Measurements from ENCODE around the gene SPATA17. TPM values are rescaled to one million over a fixed set of nuclear protein-coding genes. Genes with fewer than 3 reads are reported as not detected.

The SPATA17 gene
- total RNA-seq, 8 experiments from 2014 or later: 1.1 to 26.1 (median 6.4) TPM

- WGBS, 10 experiments: 14 to 100% (median 89%) methylated on average over 1 of the region's 1 CpG; no CpG with 5 or more reads in 2 of the 10 experiments
- no peak for ATAC-seq (replicated peaks in 6 of 8)
- in situ Hi-C loops (cut with MboI; ENCODE audit: low pct_unique_long_range_greater_than_20kb in 2 of 9, low sequenced_read_pairs in 9 of 9, unreplicated experiment in 9 of 9): no loop called here
Measured at GRCh38 chr1:217876401-217876800, 245.3 kb downstream of the SPATA17 start.

GRCh38 chr1:217876896-217877295 is 245.8 kb downstream of the SPATA17 start:
- Histone ChIP-seq H3K27ac (no peak overlapping the region), H3K4me1 (replicated peaks in 1 of 2) (peaks cover 0 to 27% of the 10 kb centered on the region in 2 donors), H3K4me3 (no peak overlapping the region)
- ATAC-seq (replicated peaks in 6 of 8): no peak
- in situ Hi-C loops (cut with MboI; ENCODE audit: low pct_unique_long_range_greater_than_20kb in 2 of 9, low sequenced_read_pairs in 9 of 9, unreplicated experiment in 9 of 9): no loop called here
- 0 to 100% (median 74%) methylated on average over 1 to 5 of the region's 5 CpGs for WGBS, 10 experiments

More at GRCh38 chr1:217876401-217876800, 245.3 kb downstream of the SPATA17 start:
- Histone ChIP-seq H3K4me3 (no peak overlapping the region), H3K4me1 (replicated peaks in 1 of 2) (peaks cover 0 to 26% of the 10 kb centered on the region in 2 donors), H3K27ac (no peak overlapping the region)

GRCh38 chr1:217881131-217881543 is 250.0 kb downstream of the SPATA17 start:
- Histone ChIP-seq H3K27ac (no peak overlapping the region), H3K4me3 (no peak overlapping the region), H3K4me1 (replicated peaks in 1 of 2) (peaks cover 0 to 19% of the 10 kb centered on the region in 2 donors)
- in situ Hi-C loops (cut with MboI; ENCODE audit: low pct_unique_long_range_greater_than_20kb in 2 of 9, low sequenced_read_pairs in 9 of 9, unreplicated experiment in 9 of 9): no loop called here
- ATAC-seq (replicated peaks in 6 of 8): peak in 2 of 8 experiments; percentile 33 to 38

- Histone ChIP-seq H3K27ac (no peak overlapping the region), H3K4me1 (replicated peaks in 1 of 2) (peaks cover 0 to 19% of the 10 kb centered on the region in 2 donors), H3K4me3 (no peak overlapping the region)
- peak in 5 of 8 experiments; percentile 22 to 48 (median 38) for ATAC-seq (replicated peaks in 6 of 8)
- in situ Hi-C loops (cut with MboI; ENCODE audit: low pct_unique_long_range_greater_than_20kb in 2 of 9, low sequenced_read_pairs in 9 of 9, unreplicated experiment in 9 of 9): no loop called here
- 0 to 94% (median 78%) methylated on average over 1 to 5 of the region's 5 CpGs; no CpG with 5 or more reads in 2 of the 10 experiments for WGBS, 10 experiments
Measured at GRCh38 chr1:217881607-217882332, 250.6 kb downstream of the SPATA17 start.

GRCh38 chr1:217885181-217885580 is 254.0 kb downstream of the SPATA17 start:
- H3K27ac ChIP-seq: no peak overlapping the region
- ATAC-seq (replicated peaks in 6 of 8): peak in 4 of 8 experiments; percentile 20 to 69 (median 50)
- peaks cover 2 to 32% of the 10 kb centered on the region in 2 donors for H3K4me1 ChIP-seq (replicated peaks in 1 of 2)
- in situ Hi-C loops (cut with MboI; ENCODE audit: low pct_unique_long_range_greater_than_20kb in 2 of 9, low sequenced_read_pairs in 9 of 9, unreplicated experiment in 9 of 9): no loop called here
- WGBS, 10 experiments: 17 to 100% (median 57%) methylated on average over 1 to 3 of the region's 3 CpGs
- no peak overlapping the region for H3K4me3 ChIP-seq

- peaks cover 2 to 22% of the 10 kb centered on the region in 2 donors for H3K4me1 ChIP-seq (replicated peaks in 1 of 2)
- H3K4me3 ChIP-seq: no peak overlapping the region
- no peak overlapping the region for H3K27ac ChIP-seq
- in situ Hi-C loops (cut with MboI; ENCODE audit: low pct_unique_long_range_greater_than_20kb in 2 of 9, low sequenced_read_pairs in 9 of 9, unreplicated experiment in 9 of 9): no loop called here
- WGBS, 10 experiments: 0 to 83% (median 60%) methylated on average over 1 to 2 of the region's 2 CpGs; no CpG with 5 or more reads in 3 of the 10 experiments
- ATAC-seq (replicated peaks in 6 of 8): peak in 5 of 8 experiments; percentile 66 to 95 (median 86)
Measured at GRCh38 chr1:217888328-217888727, 257.2 kb downstream of the SPATA17 start.

GRCh38 chr1:217889401-217889800 is 258.3 kb downstream of the SPATA17 start:
- Histone ChIP-seq H3K4me3 (no peak overlapping the region), H3K27ac (no peak overlapping the region), H3K4me1 (replicated peaks in 1 of 2) (peaks cover 2 to 22% of the 10 kb centered on the region in 2 donors)
- WGBS, 10 experiments: 67 to 100% (median 78%) methylated on average over 2 to 10 of the region's 10 CpGs; no CpG with 5 or more reads in 4 of the 10 experiments
- no peak for ATAC-seq (replicated peaks in 6 of 8)
- in situ Hi-C loops (cut with MboI; ENCODE audit: low pct_unique_long_range_greater_than_20kb in 2 of 9, low sequenced_read_pairs in 9 of 9, unreplicated experiment in 9 of 9): no loop called here

GRCh38 chr1:217891966-217892365 is 260.8 kb downstream of the SPATA17 start:
- peaks cover 5 to 27% of the 10 kb centered on the region in 2 donors for H3K4me1 ChIP-seq (replicated peaks in 1 of 2)
- H3K4me3 ChIP-seq: no peak overlapping the region
- WGBS, 10 experiments: 20 to 100% (median 87%) methylated on average over 1 to 2 of the region's 2 CpGs; no CpG with 5 or more reads in 2 of the 10 experiments
- H3K27ac ChIP-seq: no peak overlapping the region
- in situ Hi-C loops (cut with MboI; ENCODE audit: low pct_unique_long_range_greater_than_20kb in 2 of 9, low sequenced_read_pairs in 9 of 9, unreplicated experiment in 9 of 9): no loop called here
- no peak for ATAC-seq (replicated peaks in 6 of 8)

GRCh38 chr1:217892750-217893149 is 261.6 kb downstream of the SPATA17 start:
- ATAC-seq (replicated peaks in 6 of 8): no peak
- H3K4me3 ChIP-seq: no peak overlapping the region
- peaks cover 5 to 35% of the 10 kb centered on the region in 2 donors for H3K4me1 ChIP-seq (replicated peaks in 1 of 2)
- 0 to 100% (median 52%) methylated on average over 1 to 3 of the region's 3 CpGs; no CpG with 5 or more reads in 1 of the 10 experiments for WGBS, 10 experiments
- H3K27ac ChIP-seq: no peak overlapping the region
- in situ Hi-C loops (cut with MboI; ENCODE audit: low pct_unique_long_range_greater_than_20kb in 2 of 9, low sequenced_read_pairs in 9 of 9, unreplicated experiment in 9 of 9): no loop called here

- in situ Hi-C loops (cut with MboI; ENCODE audit: low pct_unique_long_range_greater_than_20kb in 2 of 9, low sequenced_read_pairs in 9 of 9, unreplicated experiment in 9 of 9): no loop called here
- Histone ChIP-seq H3K4me1 (replicated peaks in 1 of 2) (peaks cover 3 to 33% of the 10 kb centered on the region in 2 donors), H3K4me3 (no peak overlapping the region), H3K27ac (peak overlapping the region in 1 of 2 donors; percentile 20)
- peak in 1 of 8 experiments; percentile 13 for ATAC-seq (replicated peaks in 6 of 8)
- 0 to 100% (median 63%) methylated on average over 1 to 6 of the region's 6 CpGs; no CpG with 5 or more reads in 1 of the 10 experiments for WGBS, 10 experiments
Measured at GRCh38 chr1:217895841-217896240, 264.7 kb downstream of the SPATA17 start.

GRCh38 chr1:217896490-217896889 is 265.3 kb downstream of the SPATA17 start:
- 0 to 100% (median 96%) methylated on average over 1 of the region's 1 CpG; no CpG with 5 or more reads in 2 of the 10 experiments for WGBS, 10 experiments
- ATAC-seq (replicated peaks in 6 of 8): peak in 5 of 8 experiments; percentile 88 to 97 (median 91)
- no peak overlapping the region for H3K4me3 ChIP-seq

GRCh38 chr1:217897100-217897499 is 266.0 kb downstream of the SPATA17 start:
- in situ Hi-C loops (cut with MboI; ENCODE audit: low pct_unique_long_range_greater_than_20kb in 2 of 9, low sequenced_read_pairs in 9 of 9, unreplicated experiment in 9 of 9): no loop called here
- peaks cover 3 to 33% of the 10 kb centered on the region in 2 donors for H3K4me1 ChIP-seq (replicated peaks in 1 of 2)
- peak overlapping the region in 1 of 2 donors; percentile 52 for H3K27ac ChIP-seq
- ATAC-seq (replicated peaks in 6 of 8): no peak
- WGBS, 10 experiments: 0 to 100% (median 43%) methylated on average over 1 to 2 of the region's 2 CpGs; no CpG with 5 or more reads in 1 of the 10 experiments
- no peak overlapping the region for H3K4me3 ChIP-seq

More at GRCh38 chr1:217896490-217896889, 265.3 kb downstream of the SPATA17 start:
- peak overlapping the region in 1 of 2 donors; percentile 52 for H3K27ac ChIP-seq
- H3K4me1 ChIP-seq (replicated peaks in 1 of 2): peaks cover 3 to 33% of the 10 kb centered on the region in 2 donors
- in situ Hi-C loops (cut with MboI; ENCODE audit: low pct_unique_long_range_greater_than_20kb in 2 of 9, low sequenced_read_pairs in 9 of 9, unreplicated experiment in 9 of 9): no loop called here

GRCh38 chr1:217899614-217900013 is 268.5 kb downstream of the SPATA17 start:
- peak in 5 of 8 experiments; percentile 33 to 75 (median 45) for ATAC-seq (replicated peaks in 6 of 8)
- Histone ChIP-seq H3K4me1 (replicated peaks in 1 of 2) (peaks cover 3 to 33% of the 10 kb centered on the region in 2 donors), H3K27ac (no peak overlapping the region), H3K4me3 (no peak overlapping the region)
- 0 to 44% (median 18%) methylated on average over 1 of the region's 1 CpG for WGBS, 10 experiments
- in situ Hi-C loops (cut with MboI; ENCODE audit: low pct_unique_long_range_greater_than_20kb in 2 of 9, low sequenced_read_pairs in 9 of 9, unreplicated experiment in 9 of 9): no loop called here
